ENCODE results near the gene PCDHB14.

- TF ChIP-seq, protein P1, sequence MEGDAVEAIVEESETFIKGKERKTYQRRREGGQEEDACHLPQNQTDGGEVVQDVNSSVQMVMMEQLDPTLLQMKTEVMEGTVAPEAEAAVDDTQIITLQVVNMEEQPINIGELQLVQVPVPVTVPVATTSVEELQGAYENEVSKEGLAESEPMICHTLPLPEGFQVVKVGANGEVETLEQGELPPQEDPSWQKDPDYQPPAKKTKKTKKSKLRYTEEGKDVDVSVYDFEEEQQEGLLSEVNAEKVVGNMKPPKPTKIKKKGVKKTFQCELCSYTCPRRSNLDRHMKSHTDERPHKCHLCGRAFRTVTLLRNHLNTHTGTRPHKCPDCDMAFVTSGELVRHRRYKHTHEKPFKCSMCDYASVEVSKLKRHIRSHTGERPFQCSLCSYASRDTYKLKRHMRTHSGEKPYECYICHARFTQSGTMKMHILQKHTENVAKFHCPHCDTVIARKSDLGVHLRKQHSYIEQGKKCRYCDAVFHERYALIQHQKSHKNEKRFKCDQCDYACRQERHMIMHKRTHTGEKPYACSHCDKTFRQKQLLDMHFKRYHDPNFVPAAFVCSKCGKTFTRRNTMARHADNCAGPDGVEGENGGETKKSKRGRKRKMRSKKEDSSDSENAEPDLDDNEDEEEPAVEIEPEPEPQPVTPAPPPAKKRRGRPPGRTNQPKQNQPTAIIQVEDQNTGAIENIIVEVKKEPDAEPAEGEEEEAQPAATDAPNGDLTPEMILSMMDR (IDR thresholded peaks at IDR 0.05): no peak
- no peak for TF ChIP-seq POLR2A (IDR thresholded peaks at IDR 0.05)
Measured at GRCh38 chr5:141175933-141176332, 47.2 kb upstream of the PCDHB14 start.

Data from lower leg skin (tissue), 3 donors.